Stomach (tissue), 9 donors: ENCODE measurements around the gene PPIL3. TPM values are rescaled to one million over a fixed set of nuclear protein-coding genes. Genes with fewer than 3 reads are reported as not detected.

ENCODE experiments used
- DNase-seq, 2 donors: peaks; one replicate each; pipeline versions ENCODE4 v3.0.0 to v3.0.0-alpha.2; 2013 to 2019
- H3K27ac ChIP-seq, 5 donors: fragments of 200-600 bp in 4 of 5; sonication (generic) in 4 of 5; one replicate each; pipeline ENCODE4 v1.5.1; 2013 to 2019; ENCODE audit warnings: mild to moderate bottlenecking in 1 of 5, moderate library complexity in 1 of 5
- H3K27me3 ChIP-seq, 3 donors: fragments of 200-600 bp; sonication (generic); one replicate each; pipeline ENCODE4 v1.5.1; 2017 to 2019; ENCODE audit warnings: mixed run types in 1 of 3
- H3K36me3 ChIP-seq, 4 donors: fragments of 200-600 bp; sonication (generic); 1 replicate in 3 of 4; 2 replicates in 1 of 4; pipeline ENCODE4 v1.5.1; 2016 to 2019
- H3K4me1 ChIP-seq, 4 donors: fragments of 200-600 bp; sonication (generic); one replicate each; pipeline ENCODE4 v1.5.1; 2016 to 2019
- H3K4me3 ChIP-seq, 4 donors: fragments of 200-600 bp; sonication (generic) in 3 of 4; one replicate each; pipeline ENCODE4 v1.5.1; 2016 to 2019; ENCODE audit warnings: mild to moderate bottlenecking in 1 of 4
- H3K9me3 ChIP-seq, 4 donors: fragments of 200-600 bp; sonication (generic); one replicate each; pipeline ENCODE4 v1.5.1; 2016 to 2019
- EP300 ChIP-seq: sonication (generic); formaldehyde crosslinking; IDR thresholded peaks from one replicate; pipeline ENCODE4 v1.6.1; 2017; ENCODE audit warnings: antibody characterized with exemption
- POLR2A ChIP-seq, 4 donors: fragments of 450-650 bp; IDR thresholded peaks; one replicate each; pipeline ENCODE4 v1.6.1; 2016; ENCODE audit warnings: antibody characterized with exemption in 4 of 4, control low read depth in 2 of 4, mild to moderate bottlenecking in 1 of 4, moderate library complexity in 1 of 4
- POLR2AphosphoS5 ChIP-seq, 3 donors: sonication (generic); formaldehyde crosslinking; IDR thresholded peaks; one replicate each; pipeline ENCODE4 v1.6.1; 2016; ENCODE audit warnings: antibody characterized with exemption in 3 of 3
- WGBS, 5 donors: extraction: QIAGEN DNeasy Blood & Tissue Kit in 3 of 5; methylation state at CpG; one replicate each; pipeline versions ENCODE4 v1.1.5 to v1.1.7; 2013 to 2018; 5-methylcytosine and 5-hydroxymethylcytosine counted together
- intact Hi-C: fragments of 100-400 bp; cut with DNase I; formaldehyde crosslinking; loops from one replicate; pipeline ENCODE4 v1.15.1; 2023; ENCODE audit warnings: low total_unique reads
- polyA plus RNA-seq, 3 donors: library from polyadenylated mRNA; stranded (reverse); fragments of 200-250 nt; gene quantifications; one replicate each; pipeline ENCODE4 v1.2.3, GENCODE V29; 2013
- total RNA-seq, 5 donors: library from RNA; depleted of rRNA; stranded (reverse); fragments of >200 nt; gene quantifications; one replicate each; pipeline versions ENCODE4 v1.1.0 to v1.2.3, GENCODE V29; 2014 to 2016
- TF ChIP-seq, protein P1 (sequence below), 7 experiments: fragments of 450-650 bp in 4 of 7; fragments of 200-600 bp in 3 of 7; sonication (generic) in 3 of 7; IDR thresholded peaks; one replicate each; pipeline ENCODE4 v1.5.1; 2016 to 2019; ENCODE audit warnings: antibody characterized with exemption in 7 of 7, control low read depth in 2 of 7, mild to moderate bottlenecking in 1 of 7
- donor health status: healthy with polysubstance abuse.
- donor health status: Bipolar disorder and iron deficiency.
- donor health status: healthy.

The PPIL3 gene
- total and polyA plus RNA-seq, 8 donors = 5.5 to 51.2 (median 24.4) TPM; not detected in 2

DNA sequence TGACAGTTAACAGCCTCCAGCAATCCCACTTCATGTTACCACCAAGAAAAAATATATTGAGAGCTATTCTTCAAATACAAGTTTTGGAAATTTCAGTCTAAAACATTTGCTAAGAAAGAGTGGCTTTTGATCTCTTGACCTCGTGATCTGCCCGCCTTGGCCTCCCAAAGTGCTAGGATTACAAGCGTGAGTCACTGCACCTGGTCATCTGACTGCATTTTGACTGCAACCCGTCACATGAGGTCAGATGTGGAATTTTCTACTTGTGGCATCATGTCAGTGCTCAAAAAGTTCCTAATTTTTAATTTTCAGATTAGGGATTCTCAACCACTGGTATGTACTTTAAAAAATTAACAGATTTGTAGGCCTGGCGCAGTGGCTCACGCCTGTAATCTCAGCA, 15.3 kb downstream of the PPIL3 start:
- Histone ChIP-seq H3K27me3 (no peaks in the 10 kb centered on the region), H3K36me3 (peaks cover 27 to 85% (median 78%) of the 10 kb centered on the region in 4 donors), H3K4me1 (peaks cover 0 to 8% (median 0%) of the 10 kb centered on the region in 4 donors), H3K9me3 (no peaks in the 10 kb centered on the region), H3K4me3 (no peak overlapping the region), H3K27ac (no peak overlapping the region)
- TF ChIP-seq POLR2AphosphoS5 (IDR thresholded peaks at IDR 0.05) (no peak), EP300 (no peak), POLR2A (IDR thresholded peaks at IDR 0.05) (no peak)
- TF ChIP-seq, protein P1, sequence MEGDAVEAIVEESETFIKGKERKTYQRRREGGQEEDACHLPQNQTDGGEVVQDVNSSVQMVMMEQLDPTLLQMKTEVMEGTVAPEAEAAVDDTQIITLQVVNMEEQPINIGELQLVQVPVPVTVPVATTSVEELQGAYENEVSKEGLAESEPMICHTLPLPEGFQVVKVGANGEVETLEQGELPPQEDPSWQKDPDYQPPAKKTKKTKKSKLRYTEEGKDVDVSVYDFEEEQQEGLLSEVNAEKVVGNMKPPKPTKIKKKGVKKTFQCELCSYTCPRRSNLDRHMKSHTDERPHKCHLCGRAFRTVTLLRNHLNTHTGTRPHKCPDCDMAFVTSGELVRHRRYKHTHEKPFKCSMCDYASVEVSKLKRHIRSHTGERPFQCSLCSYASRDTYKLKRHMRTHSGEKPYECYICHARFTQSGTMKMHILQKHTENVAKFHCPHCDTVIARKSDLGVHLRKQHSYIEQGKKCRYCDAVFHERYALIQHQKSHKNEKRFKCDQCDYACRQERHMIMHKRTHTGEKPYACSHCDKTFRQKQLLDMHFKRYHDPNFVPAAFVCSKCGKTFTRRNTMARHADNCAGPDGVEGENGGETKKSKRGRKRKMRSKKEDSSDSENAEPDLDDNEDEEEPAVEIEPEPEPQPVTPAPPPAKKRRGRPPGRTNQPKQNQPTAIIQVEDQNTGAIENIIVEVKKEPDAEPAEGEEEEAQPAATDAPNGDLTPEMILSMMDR (IDR thresholded peaks at IDR 0.05) = no peak
- intact Hi-C loops = no loop called here
- no peak for DNase-seq
- WGBS, 5 donors = 93 to 97% (median 96%) methylated on average over 6 of the region's 6 CpGs

DNA sequence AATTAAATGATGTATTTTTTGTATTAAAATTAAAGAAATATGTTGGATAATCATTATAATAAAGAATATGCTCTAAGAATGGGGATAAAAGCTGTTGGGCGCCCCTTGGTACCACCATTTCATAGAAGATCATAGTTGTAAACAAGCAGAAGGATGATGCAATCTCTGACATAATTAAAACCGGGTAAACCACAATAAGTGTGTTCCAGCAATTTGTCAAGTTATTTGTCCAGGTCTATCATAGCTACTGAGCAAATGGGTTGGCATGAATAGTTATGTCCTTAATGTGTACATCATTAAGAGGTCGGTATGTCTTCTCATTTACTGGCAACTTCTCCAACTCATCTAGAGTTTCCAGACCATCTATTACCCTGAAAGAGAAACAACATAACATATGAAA, 17.7 kb downstream of the PPIL3 start:
- TF ChIP-seq, protein P1 (IDR thresholded peaks at IDR 0.05) = no peak
- TF ChIP-seq POLR2A (IDR thresholded peaks at IDR 0.05) (no peak), EP300 (no peak), POLR2AphosphoS5 (IDR thresholded peaks at IDR 0.05) (no peak)
- no peaks in the 10 kb centered on the region for H3K9me3 ChIP-seq
- 69 to 85% (median 73%) methylated on average over 3 of the region's 3 CpGs for WGBS, 5 donors
- no peak overlapping the region for H3K27ac ChIP-seq
- intact Hi-C loops = no loop called here
- H3K4me1 ChIP-seq = peaks cover 4 to 26% (median 10%) of the 10 kb centered on the region in 4 donors
- H3K36me3 ChIP-seq = peaks cover 19 to 61% (median 55%) of the 10 kb centered on the region in 4 donors
- DNase-seq = no peak
- H3K4me3 ChIP-seq = no peak overlapping the region
- H3K27me3 ChIP-seq = no peaks in the 10 kb centered on the region

DNA sequence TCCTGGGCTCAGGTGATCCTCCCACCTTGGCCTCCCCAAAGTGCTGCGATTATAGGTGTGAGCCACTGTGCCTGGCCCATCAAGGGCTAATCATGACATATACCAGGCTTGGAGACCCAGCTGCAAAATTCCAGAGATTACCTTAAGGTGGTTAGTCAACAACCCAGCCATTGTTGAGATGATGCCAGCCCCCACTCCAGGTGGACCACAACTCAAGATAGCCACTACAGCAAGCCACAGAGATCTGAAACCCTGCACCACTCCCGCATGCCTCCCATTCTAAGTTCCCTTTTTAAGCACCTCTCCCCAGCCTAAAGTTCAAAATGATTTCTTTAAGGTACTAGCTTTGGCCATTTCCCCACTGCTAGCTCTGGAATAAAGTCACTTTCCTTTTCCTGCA, 19.9 kb downstream of the PPIL3 start:
- no peak for DNase-seq
- Histone ChIP-seq H3K9me3 (no peaks in the 10 kb centered on the region), H3K27ac (peak overlapping the region in 1 of 5 donors; percentile 60), H3K27me3 (no peaks in the 10 kb centered on the region), H3K4me3 (no peak overlapping the region), H3K4me1 (peaks cover 10 to 41% (median 20%) of the 10 kb centered on the region in 4 donors), H3K36me3 (peaks cover 9 to 39% (median 34%) of the 10 kb centered on the region in 4 donors)
- TF ChIP-seq POLR2AphosphoS5 (IDR thresholded peaks at IDR 0.05) (no peak), POLR2A (IDR thresholded peaks at IDR 0.05) (no peak), EP300 (no peak)
- TF ChIP-seq, protein P1 (IDR thresholded peaks at IDR 0.05) = no peak
- WGBS, 5 donors = 54 to 90% (median 72%) methylated on average over 2 of the region's 2 CpGs
- intact Hi-C loops = no loop called here

DNA sequence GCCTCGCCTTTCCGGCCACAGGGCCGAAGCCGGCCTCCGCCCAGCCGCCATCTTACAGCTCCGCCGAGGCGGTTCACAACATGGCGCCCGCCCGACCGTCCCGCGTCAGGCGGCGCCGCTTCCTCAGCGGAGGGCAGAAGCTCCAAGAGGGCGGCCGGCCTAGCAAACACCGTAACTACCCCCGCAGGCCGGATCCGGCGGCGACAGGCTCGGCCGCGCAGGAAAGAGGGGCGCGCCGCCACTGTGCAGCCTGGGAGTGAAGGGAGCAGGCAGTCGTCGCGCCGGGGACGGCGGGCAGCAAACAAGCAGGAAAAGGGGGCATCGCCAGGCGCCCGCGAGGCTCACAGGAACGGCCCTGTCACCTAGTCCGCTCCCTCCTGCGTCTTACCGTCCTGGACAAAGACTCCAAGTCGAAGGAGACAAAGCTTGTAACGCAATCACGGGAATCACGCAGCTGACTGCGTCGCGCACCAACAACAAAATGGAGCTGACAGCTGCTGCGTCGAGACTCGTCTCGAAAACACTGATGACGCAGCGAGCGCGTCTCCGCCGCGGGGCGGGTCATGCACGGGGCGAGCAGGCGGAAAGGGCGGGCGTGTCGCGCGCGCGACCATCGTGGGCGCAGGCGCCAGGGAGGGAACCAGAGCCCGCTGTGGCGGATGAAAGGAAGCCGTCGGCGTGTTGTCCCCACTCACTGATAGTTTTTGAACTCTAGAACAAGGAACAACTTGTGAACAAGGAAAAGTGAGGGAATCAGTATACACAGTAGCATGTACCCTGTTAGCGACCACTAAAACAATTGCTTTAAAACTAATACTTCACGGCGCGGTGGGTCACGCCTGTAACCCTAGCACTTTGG, 24.5 kb downstream of the PPIL3 start, which contains the start of gene CLK1:
Gene CLK1 (minus strand): TSS at position 483 of the 859 bp plus-strand sequence. CDS start 2,796 bp downstream, outside the sequence.
- TF ChIP-seq EP300 (no peak), POLR2AphosphoS5 (IDR thresholded peaks at IDR 0.05) (peak; percentile 100), POLR2A (IDR thresholded peaks at IDR 0.05) (peak in 2 of 4 donors; percentile 99 to 100)
- TF ChIP-seq, protein P1 (IDR thresholded peaks at IDR 0.05) = no peak
- H3K4me3 ChIP-seq = peak within 1 kb of the TSS; percentile 79 to 98 (median 86)
- H3K9me3 ChIP-seq = no peaks in the 10 kb centered on the region
- peak within 1 kb of the TSS; percentile 98 to 100 (median 100) for H3K27ac ChIP-seq
- peak; percentile 98 to 99 for DNase-seq
- H3K27me3 ChIP-seq = no peaks in the 10 kb centered on the region
- WGBS, 5 donors = 0 to 2% (median 1%) methylated on average over 46 to 89 of the region's 89 CpGs
- H3K4me1 ChIP-seq = peaks cover 26 to 67% (median 48%) of the 10 kb centered on the region in 4 donors
- intact Hi-C loops = no loop called here
- peaks cover 6 to 17% (median 12%) of the 10 kb centered on the region in 4 donors for H3K36me3 ChIP-seq
